ENCODE results near the gene TRIP12. TPM values are rescaled to one million over a fixed set of nuclear protein-coding genes. Genes with fewer than 3 reads are reported as not detected.

Gene TRIP12
- total RNA-seq, 1 experiment from 2014 or later = 166 TPM

DNA sequence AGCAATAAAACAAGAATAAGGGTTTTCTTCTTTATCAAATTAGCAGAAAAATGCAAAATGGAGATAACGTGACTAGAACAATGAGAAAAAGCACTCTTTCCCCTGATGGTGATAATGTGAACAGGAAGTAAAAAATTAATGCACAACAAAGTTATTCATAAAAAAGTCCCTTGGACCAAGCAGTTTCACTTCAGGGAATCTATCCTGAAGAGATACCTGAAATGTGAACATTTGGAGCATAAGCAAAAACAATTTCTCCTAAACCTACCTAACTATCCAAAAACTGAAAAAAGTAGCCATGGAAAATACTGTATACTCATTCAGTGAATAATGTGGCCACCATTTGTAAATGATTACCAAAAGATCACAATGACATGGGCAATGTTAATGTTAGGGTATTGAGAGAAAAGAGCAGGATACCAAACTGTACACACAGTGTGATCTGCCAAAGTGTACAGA, 48.7 kb downstream of the TRIP12 start:
- Histone ChIP-seq H2BK5ac (ENCODE audit: insufficient read length, low read length) (no peak overlapping the region), H2AFZ (ENCODE audit: low read length) (no peak overlapping the region), H3K4me2 (ENCODE audit: insufficient read depth, insufficient read length, low read length) (no peak overlapping the region), H3K56ac (ENCODE audit: insufficient read length, low read depth, low read length) (no peak overlapping the region), H2BK20ac (ENCODE audit: low read depth, low read length, poor library complexity, severe bottlenecking) (no peak overlapping the region), H3K4me1 (ENCODE audit: insufficient read depth, low read length) (0 out of 2 replicates have a peak, but pooled peaks cover 3% of the 10 kb centered on the region), H3K79me2 (ENCODE audit: insufficient read depth, low read length) (no peaks in the 10 kb centered on the region; the same call in 1 of the 2 replicates), H3K79me1 (ENCODE audit: insufficient read depth, low read depth, low read length, poor library complexity, severe bottlenecking) (peaks cover 2% of the 10 kb centered on the region), H2AK5ac (ENCODE audit: insufficient read length, low read length) (no peak overlapping the region), H2BK120ac (ENCODE audit: low read depth, low read length, poor library complexity, severe bottlenecking) (no peak overlapping the region), H4K8ac (replicated peaks; ENCODE audit: insufficient read length, low read depth, low read length) (no peak overlapping the region), H4K20me1 (ENCODE audit: control insufficient read depth, insufficient read depth, insufficient read length) (no peaks in the 10 kb centered on the region), H3T11ph (ENCODE audit: low read length) (no peak overlapping the region), H3K9me3 (ENCODE audit: control insufficient read depth, low read depth, low read length) (no peaks in the 10 kb centered on the region), H3K23ac (ENCODE audit: insufficient read length, low read depth, low read length) (no peak overlapping the region), H3K23me2 (ENCODE audit: insufficient read length, low read depth, low read length, poor library complexity, severe bottlenecking) (no peaks in the 10 kb centered on the region), H3K14ac (ENCODE audit: insufficient read depth, low read length) (no peak overlapping the region), H2BK15ac (ENCODE audit: low read depth, low read length) (no peak overlapping the region), H3K27ac (ENCODE audit: insufficient read length, low read depth, low read length) (no peak overlapping the region), H3K4ac (ENCODE audit: low read depth, low read length) (no peak overlapping the region), H3K18ac (ENCODE audit: insufficient read length, low read depth, low read length) (no peak overlapping the region), H3K9ac (ENCODE audit: extremely low read depth, insufficient read length, low read length) (no peak overlapping the region), H2BK12ac (ENCODE audit: insufficient read length, low read depth, low read length) (no peak overlapping the region), H4K5ac (ENCODE audit: insufficient read length, low read depth, low read length) (no peak overlapping the region), H3K27me3 (ENCODE audit: insufficient read depth, low read length) (no peaks in the 10 kb centered on the region), H4K91ac (ENCODE audit: insufficient read length, low read depth, low read length) (no peak overlapping the region)
- H3K9me3 Mint-ChIP-seq = no peaks in the 10 kb centered on the region
- H3K36me3 Mint-ChIP-seq (ENCODE audit: insufficient read depth in 1 of 3, low read depth in 3 of 3) = peaks cover 4 to 25% (median 10%) of the 10 kb centered on the region in 3 experiments; a peak in 6 of 7 replicates
- no peaks in the 10 kb centered on the region for H3K27me3 Mint-ChIP-seq (ENCODE audit: low read depth)
- H3K4me3 Mint-ChIP-seq = no peak overlapping the region
- H3K27ac Mint-ChIP-seq = no peak overlapping the region
- peaks cover 14 to 21% of the 10 kb centered on the region in 2 experiments for H3K4me1 Mint-ChIP-seq
- DNase-seq = no peak
- TF ChIP-seq, protein P1, sequence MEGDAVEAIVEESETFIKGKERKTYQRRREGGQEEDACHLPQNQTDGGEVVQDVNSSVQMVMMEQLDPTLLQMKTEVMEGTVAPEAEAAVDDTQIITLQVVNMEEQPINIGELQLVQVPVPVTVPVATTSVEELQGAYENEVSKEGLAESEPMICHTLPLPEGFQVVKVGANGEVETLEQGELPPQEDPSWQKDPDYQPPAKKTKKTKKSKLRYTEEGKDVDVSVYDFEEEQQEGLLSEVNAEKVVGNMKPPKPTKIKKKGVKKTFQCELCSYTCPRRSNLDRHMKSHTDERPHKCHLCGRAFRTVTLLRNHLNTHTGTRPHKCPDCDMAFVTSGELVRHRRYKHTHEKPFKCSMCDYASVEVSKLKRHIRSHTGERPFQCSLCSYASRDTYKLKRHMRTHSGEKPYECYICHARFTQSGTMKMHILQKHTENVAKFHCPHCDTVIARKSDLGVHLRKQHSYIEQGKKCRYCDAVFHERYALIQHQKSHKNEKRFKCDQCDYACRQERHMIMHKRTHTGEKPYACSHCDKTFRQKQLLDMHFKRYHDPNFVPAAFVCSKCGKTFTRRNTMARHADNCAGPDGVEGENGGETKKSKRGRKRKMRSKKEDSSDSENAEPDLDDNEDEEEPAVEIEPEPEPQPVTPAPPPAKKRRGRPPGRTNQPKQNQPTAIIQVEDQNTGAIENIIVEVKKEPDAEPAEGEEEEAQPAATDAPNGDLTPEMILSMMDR (conservative IDR thresholded peaks at IDR 0.05) = no peak
- no CpG with 5 or more reads among the region's 1 CpG for WGBS (ENCODE audit: extremely low coverage, insufficient read length, low lambda C conversion rate)

All from H9 (cell line).